ENCODE measurements around the gene CHST8.

Gene CHST8

GRCh38 chr19:33714149-33714548, 92.4 kb downstream of the CHST8 start:
- Histone ChIP-seq H2AFZ (ENCODE audit: low read depth, low read length, severe bottlenecking) (no peak overlapping the region), H3K4me3 (ENCODE audit: insufficient read depth, low read length, poor library complexity, severe bottlenecking) (no peak overlapping the region), H3K9ac (ENCODE audit: low read length) (no peak overlapping the region), H3K9me2 (replicated peaks; ENCODE audit: insufficient read depth, low read length) (no peaks in the 10 kb centered on the region), H3F3A (ENCODE audit: insufficient read depth) (no peaks in the 10 kb centered on the region), H3K9me3 (ENCODE audit: insufficient read depth, low read length) (no peaks in the 10 kb centered on the region), H3K27ac (ENCODE audit: low read depth, low read length) (no peak overlapping the region), H3K79me2 (ENCODE audit: insufficient read depth, low read length) (no peaks in the 10 kb centered on the region), H4K20me1 (ENCODE audit: low read depth, low read length) (no peaks in the 10 kb centered on the region), H3K27me3 (ENCODE audit: low read length) (peaks cover 4% of the 10 kb centered on the region; the same call in 1 of the 2 replicates), H3K36me3 (ENCODE audit: low read length) (no peaks in the 10 kb centered on the region), H3K4me2 (ENCODE audit: low read depth, low read length, poor library complexity, severe bottlenecking) (no peak overlapping the region)
- TF ChIP-seq CTCF (IDR thresholded peaks at IDR 0.05; ENCODE audit: insufficient read depth, low read length, poor library complexity, severe bottlenecking), result no peak
- no peak for TF ChIP-seq EZH2phosphoT487 (conservative IDR thresholded peaks at IDR 0.05; ENCODE audit: low read length)

- H3K9me3 ChIP-seq (ENCODE audit: insufficient read depth, low read length), result no peaks in the 10 kb centered on the region
- H3K27me3 ChIP-seq (ENCODE audit: low read length), result peaks cover 4% of the 10 kb centered on the region; the same call in 1 of the 2 replicates
- H3F3A ChIP-seq (ENCODE audit: insufficient read depth), result no peaks in the 10 kb centered on the region
- H3K27ac ChIP-seq (ENCODE audit: low read depth, low read length), result no peak overlapping the region
- H3K4me2 ChIP-seq (ENCODE audit: low read depth, low read length, poor library complexity, severe bottlenecking), result no peak overlapping the region
- no peaks in the 10 kb centered on the region for H4K20me1 ChIP-seq (ENCODE audit: low read depth, low read length)
- H3K9ac ChIP-seq (ENCODE audit: low read length), result no peak overlapping the region
- H2AFZ ChIP-seq (ENCODE audit: low read depth, low read length, severe bottlenecking), result no peak overlapping the region
- H3K36me3 ChIP-seq (ENCODE audit: low read length), result no peaks in the 10 kb centered on the region
- no peak overlapping the region for H3K4me3 ChIP-seq (ENCODE audit: insufficient read depth, low read length, poor library complexity, severe bottlenecking)
- TF ChIP-seq CTCF (IDR thresholded peaks at IDR 0.05; ENCODE audit: insufficient read depth, low read length, poor library complexity, severe bottlenecking), result no peak
- no peak for TF ChIP-seq EZH2phosphoT487 (conservative IDR thresholded peaks at IDR 0.05; ENCODE audit: low read length)
- no peaks in the 10 kb centered on the region for H3K9me2 ChIP-seq (replicated peaks; ENCODE audit: insufficient read depth, low read length)
- H3K79me2 ChIP-seq (ENCODE audit: insufficient read depth, low read length), result no peaks in the 10 kb centered on the region
These were observed 93.7 kb downstream of the CHST8 start for GRCh38 chr19:33715462-33715861.

GRCh38 chr19:33717878-33718277, 96.1 kb downstream of the CHST8 start:
- Histone ChIP-seq H3K4me2 (ENCODE audit: low read depth, low read length, poor library complexity, severe bottlenecking) (no peak overlapping the region), H3F3A (ENCODE audit: insufficient read depth) (no peaks in the 10 kb centered on the region), H3K27ac (ENCODE audit: low read depth, low read length) (no peak overlapping the region), H4K20me1 (ENCODE audit: low read depth, low read length) (no peaks in the 10 kb centered on the region), H3K36me3 (ENCODE audit: low read length) (no peaks in the 10 kb centered on the region), H3K79me2 (ENCODE audit: insufficient read depth, low read length) (no peaks in the 10 kb centered on the region), H3K9me3 (ENCODE audit: insufficient read depth, low read length) (no peaks in the 10 kb centered on the region), H2AFZ (ENCODE audit: low read depth, low read length, severe bottlenecking) (no peak overlapping the region), H3K9me2 (replicated peaks; ENCODE audit: insufficient read depth, low read length) (no peaks in the 10 kb centered on the region), H3K4me3 (ENCODE audit: insufficient read depth, low read length, poor library complexity, severe bottlenecking) (no peak overlapping the region), H3K27me3 (ENCODE audit: low read length) (no peaks in the 10 kb centered on the region), H3K9ac (ENCODE audit: low read length) (no peak overlapping the region)
- TF ChIP-seq EZH2phosphoT487 (conservative IDR thresholded peaks at IDR 0.05; ENCODE audit: low read length) (no peak), CTCF (IDR thresholded peaks at IDR 0.05; ENCODE audit: insufficient read depth, low read length, poor library complexity, severe bottlenecking) (no peak)
